GM23338 (cell line): ENCODE results near the gene MTRR. TPM values are rescaled to one million over a fixed set of nuclear protein-coding genes. Genes with fewer than 3 reads are reported as not detected.

Experiments
- ATAC-seq: fragments of 200-7000 bp; cut with Tn5 transposase; 3 replicates; pipeline ENCODE4 v1.9.1; 2020
- DNase-seq: peaks from one replicate; pipeline ENCODE4 v3.0.0-alpha.2; 2015; ENCODE audit warnings: low spot score
- H2AFZ ChIP-seq: fragments of 200-600 bp; sonication (generic); 2 replicates; pipeline ENCODE4 v1.8.0; 2016; ENCODE audit warnings: antibody characterized with exemption, mild to moderate bottlenecking, moderate library complexity
- H3F3A ChIP-seq: fragments of 200-600 bp; sonication (generic); replicated peaks from 2 replicates; pipeline ENCODE4 v1.8.0; 2017; ENCODE audit warnings: antibody characterized with exemption, mixed run types, low read depth
- H3K27ac ChIP-seq: fragments of 200-600 bp; sonication (generic); 2 replicates; pipeline ENCODE4 v1.6.1; 2016; ENCODE audit warnings: low read depth
- H3K27me3 ChIP-seq: fragments of 200-600 bp; sonication (generic); 2 replicates; pipeline ENCODE4 v1.8.0; 2016; ENCODE audit warnings: mild to moderate bottlenecking, mixed run types, moderate library complexity; ENCODE audit not compliant: insufficient read depth
- H3K36me3 ChIP-seq: fragments of 200-600 bp; sonication (generic); 2 replicates; pipeline ENCODE4 v1.8.0; 2016; ENCODE audit warnings: mild to moderate bottlenecking; ENCODE audit not compliant: insufficient read depth
- H3K4me1 ChIP-seq: fragments of 200-600 bp; sonication (generic); 2 replicates; pipeline ENCODE4 v1.8.0; 2016; ENCODE audit warnings: mild to moderate bottlenecking, moderate library complexity; ENCODE audit not compliant: insufficient read depth
- H3K4me2 ChIP-seq: fragments of 200-600 bp; sonication (generic); 2 replicates; pipeline ENCODE4 v1.7.1; 2017; ENCODE audit warnings: mixed run types
- H3K4me3 ChIP-seq: fragments of 200-600 bp; sonication (generic); 2 replicates; pipeline ENCODE4 v1.6.1; 2016; ENCODE audit warnings: mixed run types
- H3K79me2 ChIP-seq: fragments of 200-600 bp; sonication (generic); replicated peaks from 2 replicates; pipeline ENCODE4 v1.8.0; 2017; ENCODE audit warnings: mild to moderate bottlenecking; ENCODE audit not compliant: insufficient read depth
- H3K9me2 ChIP-seq: fragments of 200-600 bp; sonication (generic); 2 replicates; pipeline ENCODE4 v1.8.0; 2017; ENCODE audit not compliant: insufficient read depth
- H4K20me1 ChIP-seq: fragments of 200-600 bp; sonication (generic); replicated peaks from 2 replicates; pipeline ENCODE4 v1.8.0; 2017; ENCODE audit warnings: mild to moderate bottlenecking; ENCODE audit not compliant: insufficient read depth
- H3K27ac Mint-ChIP-seq: 2 replicates; pipeline ENCODE4 v1.8.0; 2020; ENCODE audit warnings: inconsistent platforms, mild to moderate bottlenecking, moderate library complexity, mixed read lengths
- H3K27me3 Mint-ChIP-seq: 3 replicates; pipeline ENCODE4 v1.8.0; 2022; ENCODE audit warnings: low read depth, mild to moderate bottlenecking, moderate library complexity, mixed read lengths, inconsistent platforms; ENCODE audit not compliant: insufficient read depth, poor library complexity
- H3K36me3 Mint-ChIP-seq: 3 replicates; pipeline ENCODE4 v1.8.0; 2021; ENCODE audit warnings: low read depth, mild to moderate bottlenecking, inconsistent platforms, moderate library complexity, mixed read lengths
- H3K4me1 Mint-ChIP-seq: 3 replicates; pipeline ENCODE4 v1.8.0; 2020; ENCODE audit warnings: mild to moderate bottlenecking, inconsistent platforms, mixed read lengths
- H3K4me3 Mint-ChIP-seq: 3 replicates; pipeline ENCODE4 v1.8.0; 2021; ENCODE audit warnings: moderate library complexity, mild to moderate bottlenecking, inconsistent platforms, mixed read lengths
- H3K9me3 Mint-ChIP-seq: 3 replicates; pipeline ENCODE4 v1.8.0; 2020; ENCODE audit warnings: moderate library complexity, mild to moderate bottlenecking, inconsistent platforms, mixed read lengths
- CREB1 ChIP-seq: fragments of 250-450 bp; sonication (Bioruptor Pico); IDR thresholded peaks from 2 replicates; pipeline ENCODE4 v1.5.0; 2020; ENCODE audit warnings: low read depth, mild to moderate bottlenecking, moderate library complexity
- EZH2 ChIP-seq: fragments of 200-600 bp; sonication (generic); IDR thresholded peaks from one replicate; pipeline ENCODE4 v1.8.0; 2017; ENCODE audit warnings: antibody characterized with exemption, mild to moderate bottlenecking, low read depth; ENCODE audit not compliant: unreplicated experiment
- JUNB ChIP-seq: IDR thresholded peaks from one replicate; pipeline ENCODE4 v1.6.1; 2016; ENCODE audit warnings: antibody characterized with exemption; ENCODE audit not compliant: unreplicated experiment
- NANOG ChIP-seq: IDR thresholded peaks from 2 replicates; pipeline ENCODE4 v1.6.1; 2016; ENCODE audit warnings: antibody characterized with exemption, borderline replicate concordance
- POLR2AphosphoS5 ChIP-seq: IDR thresholded peaks from 2 replicates; pipeline ENCODE4 v1.6.1; 2016; ENCODE audit warnings: antibody characterized with exemption, low read depth
- STAT1 ChIP-seq: IDR thresholded peaks from one replicate; pipeline ENCODE4 v1.6.1; 2016; ENCODE audit warnings: antibody characterized with exemption; ENCODE audit not compliant: unreplicated experiment
- ZNF114 ChIP-seq: fragments of 250-450 bp; sonication (Bioruptor Pico); IDR thresholded peaks from 2 replicates; pipeline ENCODE4 v1.5.0; 2020; ENCODE audit warnings: mild to moderate bottlenecking, moderate library complexity
- ZNF331 ChIP-seq: fragments of 250-450 bp; sonication (Bioruptor Pico); IDR thresholded peaks from 2 replicates; pipeline ENCODE4 v1.5.0; 2020; ENCODE audit warnings: low read depth, mild to moderate bottlenecking, moderate library complexity
- ZNF462 ChIP-seq: fragments of 250-450 bp; sonication (Bioruptor Pico); IDR thresholded peaks from 2 replicates; pipeline ENCODE4 v1.5.0; 2020; ENCODE audit warnings: mild to moderate bottlenecking, moderate library complexity
- polyA plus RNA-seq: library from polyadenylated mRNA; unstranded; fragments of >200 nt; fragmentation: Nextera tagmentation; extraction: Ambion mirVana; gene quantifications from 2 replicates; pipeline ENCODE4 v1.2.1, GENCODE V29; 2016
- total RNA-seq: library from RNA; depleted of rRNA; stranded (reverse); fragments of >200 nt; shearing (Covaris generic); gene quantifications from 2 replicates; pipeline ENCODE4 v1.2.3, GENCODE V29; 2014
- TF ChIP-seq, protein P1 (sequence below): IDR thresholded peaks from one replicate; pipeline ENCODE4 v1.6.1; 2018; ENCODE audit warnings: antibody characterized with exemption; ENCODE audit not compliant: unreplicated experiment
- TF ChIP-seq, protein P2 (sequence below): IDR thresholded peaks from 2 replicates; pipeline ENCODE4 v1.6.1; 2016; ENCODE audit warnings: antibody characterized with exemption

The MTRR gene
- total and polyA plus RNA-seq, 2 experiments from 2014 or later, result 16.5 to 55.9 TPM

- H3K27ac Mint-ChIP-seq, result no peak overlapping the region
- H3K9me2 ChIP-seq, result no peaks in the 10 kb centered on the region
- 0 out of 2 replicates have a peak, but pooled peaks cover 6% of the 10 kb centered on the region for H3K4me1 ChIP-seq
- DNase-seq, result no peak
- no peak overlapping the region for H3K4me3 ChIP-seq
- H3K27ac ChIP-seq, result no peak overlapping the region
- peaks cover 9% of the 10 kb centered on the region for H3K4me1 Mint-ChIP-seq
- H2AFZ ChIP-seq, result no peak overlapping the region
- H3K36me3 Mint-ChIP-seq, result peaks cover 53% of the 10 kb centered on the region
- no peaks in the 10 kb centered on the region for H3K9me3 Mint-ChIP-seq
- peaks cover 47% of the 10 kb centered on the region for H4K20me1 ChIP-seq
- no peaks in the 10 kb centered on the region for H3K27me3 ChIP-seq
- H3K36me3 ChIP-seq, result peaks cover 47% of the 10 kb centered on the region; the same call in 1 of the 2 replicates
- TF ChIP-seq, protein P1, sequence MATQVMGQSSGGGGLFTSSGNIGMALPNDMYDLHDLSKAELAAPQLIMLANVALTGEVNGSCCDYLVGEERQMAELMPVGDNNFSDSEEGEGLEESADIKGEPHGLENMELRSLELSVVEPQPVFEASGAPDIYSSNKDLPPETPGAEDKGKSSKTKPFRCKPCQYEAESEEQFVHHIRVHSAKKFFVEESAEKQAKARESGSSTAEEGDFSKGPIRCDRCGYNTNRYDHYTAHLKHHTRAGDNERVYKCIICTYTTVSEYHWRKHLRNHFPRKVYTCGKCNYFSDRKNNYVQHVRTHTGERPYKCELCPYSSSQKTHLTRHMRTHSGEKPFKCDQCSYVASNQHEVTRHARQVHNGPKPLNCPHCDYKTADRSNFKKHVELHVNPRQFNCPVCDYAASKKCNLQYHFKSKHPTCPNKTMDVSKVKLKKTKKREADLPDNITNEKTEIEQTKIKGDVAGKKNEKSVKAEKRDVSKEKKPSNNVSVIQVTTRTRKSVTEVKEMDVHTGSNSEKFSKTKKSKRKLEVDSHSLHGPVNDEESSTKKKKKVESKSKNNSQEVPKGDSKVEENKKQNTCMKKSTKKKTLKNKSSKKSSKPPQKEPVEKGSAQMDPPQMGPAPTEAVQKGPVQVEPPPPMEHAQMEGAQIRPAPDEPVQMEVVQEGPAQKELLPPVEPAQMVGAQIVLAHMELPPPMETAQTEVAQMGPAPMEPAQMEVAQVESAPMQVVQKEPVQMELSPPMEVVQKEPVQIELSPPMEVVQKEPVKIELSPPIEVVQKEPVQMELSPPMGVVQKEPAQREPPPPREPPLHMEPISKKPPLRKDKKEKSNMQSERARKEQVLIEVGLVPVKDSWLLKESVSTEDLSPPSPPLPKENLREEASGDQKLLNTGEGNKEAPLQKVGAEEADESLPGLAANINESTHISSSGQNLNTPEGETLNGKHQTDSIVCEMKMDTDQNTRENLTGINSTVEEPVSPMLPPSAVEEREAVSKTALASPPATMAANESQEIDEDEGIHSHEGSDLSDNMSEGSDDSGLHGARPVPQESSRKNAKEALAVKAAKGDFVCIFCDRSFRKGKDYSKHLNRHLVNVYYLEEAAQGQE, result no peak
- TF ChIP-seq JUNB (no peak), POLR2AphosphoS5 (no peak), NANOG (no peak), EZH2 (no peak), ZNF331 (CRISPR knock-in tag) (no peak), CREB1 (CRISPR knock-in tag) (no peak), ZNF462 (CRISPR knock-in tag) (no peak), ZNF114 (no peak), STAT1 (no peak)
- TF ChIP-seq, protein P2, sequence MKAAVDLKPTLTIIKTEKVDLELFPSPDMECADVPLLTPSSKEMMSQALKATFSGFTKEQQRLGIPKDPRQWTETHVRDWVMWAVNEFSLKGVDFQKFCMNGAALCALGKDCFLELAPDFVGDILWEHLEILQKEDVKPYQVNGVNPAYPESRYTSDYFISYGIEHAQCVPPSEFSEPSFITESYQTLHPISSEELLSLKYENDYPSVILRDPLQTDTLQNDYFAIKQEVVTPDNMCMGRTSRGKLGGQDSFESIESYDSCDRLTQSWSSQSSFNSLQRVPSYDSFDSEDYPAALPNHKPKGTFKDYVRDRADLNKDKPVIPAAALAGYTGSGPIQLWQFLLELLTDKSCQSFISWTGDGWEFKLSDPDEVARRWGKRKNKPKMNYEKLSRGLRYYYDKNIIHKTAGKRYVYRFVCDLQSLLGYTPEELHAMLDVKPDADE, result no peak
- H3F3A ChIP-seq, result no peaks in the 10 kb centered on the region
- ATAC-seq, result no peak
- H3K27me3 Mint-ChIP-seq, result no peaks in the 10 kb centered on the region
- H3K79me2 ChIP-seq, result peaks cover 77% of the 10 kb centered on the region
- H3K4me2 ChIP-seq, result no peak overlapping the region
- H3K4me3 Mint-ChIP-seq, result no peak overlapping the region
Measured at GRCh38 chr5:7875151-7875550, 6.2 kb downstream of the MTRR start.
